Esophagus squamous epithelium (tissue), 5 donors: Measurements from ENCODE around the gene TMC6. TPM values are rescaled to one million over a fixed set of nuclear protein-coding genes. Genes with fewer than 3 reads are reported as not detected.

Experiments used
- DNase-seq: peaks from one replicate; lab custom pipeline; 2025; lab: John Stamatoyannopoulos, UW
- H3K27ac ChIP-seq, 4 donors: fragments of 200-600 bp; sonication (generic); one replicate each; pipeline ENCODE4 v1.5.1; 2016 to 2019; ENCODE audit warnings: mild to moderate bottlenecking in 1 of 4
- H3K27me3 ChIP-seq, 4 donors: fragments of 200-600 bp; sonication (generic); 1 replicate in 3 of 4; 2 replicates in 1 of 4; pipeline versions ENCODE4 v1.5.1 to v1.6.0; 2017 to 2021; ENCODE audit warnings: antibody characterized with exemption in 1 of 4
- H3K36me3 ChIP-seq, 3 donors: fragments of 200-600 bp; sonication (generic); one replicate each; pipeline ENCODE4 v1.5.1; 2016 to 2019
- H3K4me1 ChIP-seq, 3 donors: fragments of 200-600 bp; sonication (generic); one replicate each; pipeline ENCODE4 v1.5.1; 2017 to 2019
- H3K4me3 ChIP-seq, 4 donors: fragments of 200-600 bp; sonication (generic); 1 replicate in 3 of 4; 2 replicates in 1 of 4; pipeline ENCODE4 v1.5.1; 2016 to 2019; ENCODE audit warnings: mild to moderate bottlenecking in 2 of 4, moderate library complexity in 1 of 4
- H3K9me3 ChIP-seq, 3 donors: fragments of 200-600 bp; sonication (generic); one replicate each; pipeline ENCODE4 v1.5.1; 2016 to 2019
- POLR2A ChIP-seq, 4 donors: fragments of 450-650 bp; IDR thresholded peaks; one replicate each; pipeline ENCODE4 v1.6.1; 2017; ENCODE audit warnings: antibody characterized with exemption in 4 of 4, mild to moderate bottlenecking in 4 of 4, moderate library complexity in 3 of 4
- WGBS, 2 donors: methylation state at CpG; one replicate each; pipeline ENCODE4 v1.1.5; 2018; 5-methylcytosine and 5-hydroxymethylcytosine counted together
- intact Hi-C: fragments of 100-400 bp; cut with DNase I; formaldehyde crosslinking; loops from one replicate; pipeline ENCODE4 v1.15.0; 2022
- total RNA-seq, 4 donors: library from RNA; depleted of rRNA; stranded (reverse); fragments of >200 nt; gene quantifications; one replicate each; pipeline ENCODE4 v1.1.0, GENCODE V29; 2016
- TF ChIP-seq, protein P1 (sequence below), 6 experiments: fragments of 450-650 bp in 4 of 6; fragments of 200-600 bp in 2 of 6; sonication (generic) in 2 of 6; IDR thresholded peaks; one replicate each; pipeline ENCODE4 v1.5.1; 2016 to 2019; ENCODE audit warnings: antibody characterized with exemption in 6 of 6, mild to moderate bottlenecking in 4 of 6, moderate library complexity in 4 of 6
- donor health status: DM: yes; HTN: yes; CAD: no.

The TMC6 gene
- total RNA-seq, 4 donors from 2014 or later: 13.3 to 39.6 (median 32.2) TPM

DNA sequence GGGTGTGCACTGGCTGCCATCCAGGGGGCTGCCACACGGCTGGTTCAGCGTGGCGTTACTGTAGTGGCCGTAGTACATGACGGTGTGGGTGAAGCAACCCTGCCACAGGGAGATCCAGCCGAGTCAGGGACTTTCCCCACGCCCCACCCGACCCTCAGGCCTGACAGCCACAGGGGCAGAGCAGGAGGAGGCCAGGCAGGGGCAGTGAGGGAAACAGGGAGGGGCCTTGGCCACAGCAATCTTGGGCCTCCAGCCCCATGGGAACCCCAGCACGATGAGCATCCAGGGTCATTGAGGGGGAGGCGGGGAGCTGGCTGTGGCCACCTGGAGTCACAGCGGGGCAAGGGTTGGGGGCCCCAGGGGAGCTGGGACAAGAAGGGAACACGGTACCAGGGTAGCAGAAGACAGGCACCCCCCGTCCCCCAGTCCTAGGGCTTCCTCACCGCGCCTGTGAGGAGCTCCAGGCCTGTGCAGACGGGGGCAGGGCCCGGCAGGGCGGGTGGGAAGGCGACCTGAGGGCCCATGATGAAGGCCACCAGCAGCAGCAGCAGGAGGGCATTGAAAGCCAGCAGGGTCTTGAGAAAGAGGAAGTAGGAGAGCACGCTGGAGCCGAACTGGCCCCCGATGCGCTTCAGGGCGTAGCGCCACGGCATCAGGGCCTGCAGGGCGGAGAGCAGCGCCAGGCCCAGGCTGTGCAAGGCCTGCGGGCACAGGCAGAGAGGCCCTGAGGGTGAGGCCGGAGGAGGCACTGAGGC is 4.3 kb downstream of the TMC6 start:
- peak overlapping the region in 3 of 4 donors; percentile 7 to 88 (median 86) for H3K27ac ChIP-seq
- peaks cover 37 to 71% (median 43%) of the 10 kb centered on the region in 3 donors for H3K4me1 ChIP-seq
- peak overlapping the region in 1 of 4 donors; percentile 25 for H3K4me3 ChIP-seq
- intact Hi-C loops: no loop called here
- DNase-seq: no peak
- peaks cover 15 to 70% (median 26%) of the 10 kb centered on the region in 3 donors for H3K36me3 ChIP-seq
- WGBS, 2 donors: 57 to 66% methylated on average over 18 to 20 of the region's 30 CpGs
- no peak for TF ChIP-seq POLR2A (IDR thresholded peaks at IDR 0.05)
- TF ChIP-seq, protein P1, sequence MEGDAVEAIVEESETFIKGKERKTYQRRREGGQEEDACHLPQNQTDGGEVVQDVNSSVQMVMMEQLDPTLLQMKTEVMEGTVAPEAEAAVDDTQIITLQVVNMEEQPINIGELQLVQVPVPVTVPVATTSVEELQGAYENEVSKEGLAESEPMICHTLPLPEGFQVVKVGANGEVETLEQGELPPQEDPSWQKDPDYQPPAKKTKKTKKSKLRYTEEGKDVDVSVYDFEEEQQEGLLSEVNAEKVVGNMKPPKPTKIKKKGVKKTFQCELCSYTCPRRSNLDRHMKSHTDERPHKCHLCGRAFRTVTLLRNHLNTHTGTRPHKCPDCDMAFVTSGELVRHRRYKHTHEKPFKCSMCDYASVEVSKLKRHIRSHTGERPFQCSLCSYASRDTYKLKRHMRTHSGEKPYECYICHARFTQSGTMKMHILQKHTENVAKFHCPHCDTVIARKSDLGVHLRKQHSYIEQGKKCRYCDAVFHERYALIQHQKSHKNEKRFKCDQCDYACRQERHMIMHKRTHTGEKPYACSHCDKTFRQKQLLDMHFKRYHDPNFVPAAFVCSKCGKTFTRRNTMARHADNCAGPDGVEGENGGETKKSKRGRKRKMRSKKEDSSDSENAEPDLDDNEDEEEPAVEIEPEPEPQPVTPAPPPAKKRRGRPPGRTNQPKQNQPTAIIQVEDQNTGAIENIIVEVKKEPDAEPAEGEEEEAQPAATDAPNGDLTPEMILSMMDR (IDR thresholded peaks at IDR 0.05): no peak
- H3K27me3 ChIP-seq: peaks cover 0 to 3% (median 0%) of the 10 kb centered on the region in 4 donors
- H3K9me3 ChIP-seq: no peaks in the 10 kb centered on the region

DNA sequence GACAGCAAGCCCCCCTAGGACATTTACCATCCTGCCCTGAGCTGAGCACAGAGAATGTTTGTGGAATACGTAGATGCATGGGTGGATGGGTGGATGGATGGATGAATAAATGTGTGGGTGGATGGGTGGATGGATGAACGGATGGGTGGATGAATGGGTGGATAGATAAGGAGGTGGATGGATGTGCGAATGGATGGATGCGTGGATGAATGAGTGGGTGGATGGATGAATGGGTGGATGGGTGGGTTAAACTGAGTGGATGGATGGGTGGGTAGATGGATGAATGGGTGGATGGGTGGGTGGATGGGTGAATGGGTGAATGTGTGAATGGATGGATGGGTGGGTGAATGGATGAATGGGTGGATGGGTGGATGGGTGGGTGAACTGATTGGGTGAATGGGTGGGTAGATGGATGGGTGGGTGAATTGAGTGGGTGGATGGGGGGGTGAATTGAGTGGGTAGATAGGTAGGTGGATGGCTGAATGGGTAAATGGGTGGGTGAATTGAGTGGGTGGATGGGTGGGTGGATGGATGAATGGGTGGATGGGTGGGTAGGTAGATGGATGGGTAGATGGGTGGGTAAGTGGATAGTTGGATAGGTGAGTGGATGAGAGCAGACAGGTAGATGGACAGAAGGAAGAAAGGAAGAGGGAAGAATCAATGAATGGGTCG is 5.2 kb downstream of the TMC6 start:
- no peak for DNase-seq
- H3K27ac ChIP-seq: no peak overlapping the region
- peaks cover 30 to 62% (median 37%) of the 10 kb centered on the region in 3 donors for H3K4me1 ChIP-seq
- intact Hi-C loops: no loop called here
- no peak overlapping the region for H3K4me3 ChIP-seq
- H3K36me3 ChIP-seq: peaks cover 15 to 79% (median 26%) of the 10 kb centered on the region in 3 donors
- no peaks in the 10 kb centered on the region for H3K9me3 ChIP-seq
- 91 to 92% methylated on average over 5 of the region's 5 CpGs for WGBS, 2 donors
- H3K27me3 ChIP-seq: peaks cover 0 to 3% (median 0%) of the 10 kb centered on the region in 4 donors
- TF ChIP-seq, protein P1 (IDR thresholded peaks at IDR 0.05): no peak
- no peak for TF ChIP-seq POLR2A (IDR thresholded peaks at IDR 0.05)

DNA sequence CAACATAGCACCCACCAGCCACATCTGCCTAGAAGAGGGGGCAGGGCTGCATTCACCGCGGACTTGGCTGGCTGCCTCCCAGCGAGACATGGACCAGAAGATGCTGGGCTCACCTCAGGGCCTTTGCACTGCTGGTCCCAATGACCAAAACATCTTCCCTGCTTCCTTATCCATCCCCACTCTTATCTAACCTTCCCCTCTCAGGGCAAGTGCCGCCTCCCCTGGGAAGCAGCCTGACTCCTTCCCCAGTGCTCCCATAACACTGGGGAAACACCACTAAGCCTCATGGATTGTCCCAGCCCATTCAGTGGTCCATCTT is 5.7 kb downstream of the TMC6 start:
- no peak overlapping the region for H3K4me3 ChIP-seq
- 94 to 100% methylated on average over 4 of the region's 4 CpGs for WGBS, 2 donors
- intact Hi-C loops: no loop called here
- no peak overlapping the region for H3K27ac ChIP-seq
- no peaks in the 10 kb centered on the region for H3K27me3 ChIP-seq
- no peaks in the 10 kb centered on the region for H3K9me3 ChIP-seq
- H3K36me3 ChIP-seq: peaks cover 15 to 79% (median 26%) of the 10 kb centered on the region in 3 donors
- peaks cover 25 to 60% (median 35%) of the 10 kb centered on the region in 3 donors for H3K4me1 ChIP-seq
- no peak for DNase-seq
- no peak for TF ChIP-seq POLR2A (IDR thresholded peaks at IDR 0.05)
- TF ChIP-seq, protein P1 (IDR thresholded peaks at IDR 0.05): no peak

DNA sequence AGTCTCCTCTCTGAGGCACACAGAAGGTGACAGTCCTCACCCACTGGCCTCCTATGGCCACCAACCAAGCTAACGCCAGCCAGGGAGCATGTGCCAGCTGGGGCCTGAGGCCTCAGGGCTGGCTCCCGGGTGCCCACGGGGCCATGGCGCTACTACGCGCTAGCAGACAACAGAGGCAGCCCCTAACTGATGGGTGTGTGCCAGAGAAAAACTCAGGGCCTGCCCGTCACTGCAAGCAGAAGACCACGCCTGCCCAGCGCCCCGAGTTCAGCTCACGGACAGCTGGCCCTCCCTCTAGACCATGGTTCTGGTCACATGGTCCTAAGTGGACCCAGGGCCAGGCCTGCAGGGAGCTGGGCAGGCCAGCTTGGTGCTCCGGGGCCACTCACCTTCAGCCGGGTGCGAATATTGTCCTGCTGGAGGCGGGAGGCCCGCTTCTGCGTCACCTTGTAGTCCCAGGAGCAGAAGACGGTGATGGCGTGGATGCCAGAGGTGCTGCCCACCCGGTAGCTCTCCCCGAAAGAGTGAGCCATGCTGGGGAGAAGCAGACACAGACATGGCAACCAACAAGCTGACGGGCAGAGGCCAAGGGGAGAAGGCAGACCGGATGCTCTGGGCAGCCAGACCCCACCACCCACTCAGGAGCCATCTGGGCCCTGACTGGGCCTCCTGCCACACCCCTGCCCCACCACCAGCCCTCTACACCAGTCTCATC is 6.2 kb downstream of the TMC6 start:
- Histone ChIP-seq H3K36me3 (peaks cover 15 to 81% (median 26%) of the 10 kb centered on the region in 3 donors), H3K4me3 (no peak overlapping the region), H3K27ac (peak overlapping the region in 2 of 4 donors; percentile 17 to 52), H3K27me3 (no peaks in the 10 kb centered on the region), H3K4me1 (peaks cover 26 to 60% (median 33%) of the 10 kb centered on the region in 3 donors), H3K9me3 (no peaks in the 10 kb centered on the region)
- WGBS, 2 donors: 62 to 94% methylated on average over 3 of the region's 23 CpGs
- no peak for TF ChIP-seq POLR2A (IDR thresholded peaks at IDR 0.05)
- TF ChIP-seq, protein P1 (IDR thresholded peaks at IDR 0.05): no peak
- no peak for DNase-seq
- intact Hi-C loops: no loop called here
